HFF-Myc (cell line): ENCODE results near the gene C14orf180.

ENCODE experiments used
- DNase-seq: peaks from one replicate; pipeline ENCODE4 v3.0.0-alpha.2; 2011; ENCODE audit warnings: low read depth; ENCODE audit errors: extremely low read depth
- H3K4me3 ChIP-seq: replicated peaks from 2 replicates; pipeline ENCODE4 v1.5.1; 2011; ENCODE audit warnings: low read depth, mild to moderate bottlenecking, control low read depth, low read length
- CTCF ChIP-seq: IDR thresholded peaks from 2 replicates; pipeline ENCODE4 v1.5.1; 2012; ENCODE audit warnings: mild to moderate bottlenecking, low read depth, low read length, control low read depth; ENCODE audit errors: missing control alignments

C14orf180 gene

GRCh38 chr14:104546591-104547309, 32.8 kb upstream of the C14orf180 start:
- no peak for TF ChIP-seq CTCF
- DNase-seq, result no peak
- no peak overlapping the region for H3K4me3 ChIP-seq

GRCh38 chr14:104547310-104547997, 32.1 kb upstream of the C14orf180 start:
- no peak overlapping the region for H3K4me3 ChIP-seq
- no peak for DNase-seq
- TF ChIP-seq CTCF, result no peak

GRCh38 chr14:104547998-104548700, 31.4 kb upstream of the C14orf180 start:
- H3K4me3 ChIP-seq, result no peak overlapping the region
- no peak for TF ChIP-seq CTCF
- no peak for DNase-seq

GRCh38 chr14:104548802-104549535, 30.6 kb upstream of the C14orf180 start:
- H3K4me3 ChIP-seq, result no peak overlapping the region
- no peak for TF ChIP-seq CTCF
- no peak for DNase-seq

GRCh38 chr14:104549536-104550339, 29.8 kb upstream of the C14orf180 start:
- no peak for DNase-seq
- H3K4me3 ChIP-seq, result no peak overlapping the region
- no peak for TF ChIP-seq CTCF

- no peak for TF ChIP-seq CTCF
- no peak for DNase-seq
These were observed 29.2 kb upstream of the C14orf180 start for GRCh38 chr14:104550340-104550860.

More at GRCh38 chr14:104550340-104550860, 29.2 kb upstream of the C14orf180 start:
- H3K4me3 ChIP-seq, result no peak overlapping the region
